ENCODE measurements around the gene EVA1A. TPM values are rescaled to one million over a fixed set of nuclear protein-coding genes. Genes with fewer than 3 reads are reported as not detected.

EVA1A gene
- total and polyA plus RNA-seq, 2 of the 8 experiments (the other 6 are each of a cell fraction or from before 2014, with no cell fraction given), result 2.4 to 4.3 TPM

DNA sequence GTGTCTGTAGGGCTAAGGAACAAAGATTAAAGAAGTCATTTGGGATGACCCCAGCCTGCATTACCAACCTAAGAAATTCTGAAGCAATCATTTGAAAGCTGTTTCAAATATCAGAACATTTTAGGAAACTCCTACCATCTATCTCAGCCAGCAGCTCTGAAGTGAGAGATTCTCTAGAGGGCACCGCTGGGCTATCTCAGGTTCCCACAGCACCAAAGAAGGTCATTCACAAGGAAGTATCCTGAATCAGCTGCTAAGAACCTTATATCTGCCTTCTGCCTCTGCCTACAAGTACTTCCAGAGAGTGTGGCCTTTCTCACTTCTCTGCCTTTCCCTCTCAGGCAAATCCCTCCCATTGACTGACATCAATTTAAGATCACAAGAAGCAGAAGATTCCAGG is 13.4 kb upstream of the EVA1A start (continued):
- no peak for TF ChIP-seq SIRT6 (IDR thresholded peaks at IDR 0.05; ENCODE audit: low read length)
- TF ChIP-seq SIN3A (conservative IDR thresholded peaks at IDR 0.05 in 1 of 2, IDR thresholded peaks at IDR 0.05 in 1 of 2; ENCODE audit: low read depth in 1 of 2, low read length in 2 of 2), result no peak
- no peak for TF ChIP-seq CHD2 (IDR thresholded peaks at IDR 0.05; ENCODE audit: low read length)
- no peak for TF ChIP-seq EZH2 (IDR thresholded peaks at IDR 0.05; ENCODE audit: low read depth, low read length, severe bottlenecking)

Measured in H1 (cell line).